OCI-LY7 (cell line): ENCODE results near the gene MBNL3. TPM values are rescaled to one million over a fixed set of nuclear protein-coding genes. Genes with fewer than 3 reads are reported as not detected.

Experiments
- BruUV-seq: library from RNA; stranded (reverse); fragments of 400-500 nt; replicated peaks from 2 replicates; lab custom pipeline; 2021; lab: Mats Ljungman, UMichigan
- CTCF ChIA-PET: fragments of 300-600 bp; sonication (Branson Sonifier 250); formaldehyde crosslinking; loops from one replicate; lab custom pipeline; 2022; ENCODE audit warnings: antibody characterized with exemption; ENCODE audit not compliant: unreplicated experiment; lab: Charles Lee
- POLR2A ChIA-PET: fragments of 300-600 bp; sonication (Branson Sonifier 250); formaldehyde crosslinking; loops from one replicate; lab custom pipeline; 2022; ENCODE audit warnings: antibody characterized with exemption; lab: Charles Lee
- DNase-seq: peaks from one replicate; pipeline ENCODE4 v3.0.0-alpha.2; 2015; ENCODE audit warnings: low spot score
- H2AFZ ChIP-seq: fragments of 200-600 bp; sonication (generic), shearing (Covaris generic); 2 replicates; pipeline ENCODE4 v1.6.1; 2014; ENCODE audit warnings: mild to moderate bottlenecking, antibody characterized with exemption, low read length, moderate library complexity
- H3K27ac ChIP-seq: fragments of 200-600 bp; sonication (generic); 2 replicates; pipeline ENCODE4 v1.5.1; 2014; ENCODE audit warnings: mixed run types, low read depth, mild to moderate bottlenecking, moderate library complexity, low read length, inconsistent platforms; ENCODE audit not compliant: poor library complexity, severe bottlenecking
- H3K36me3 ChIP-seq: fragments of 200-600 bp; sonication (generic); 2 replicates; pipeline ENCODE4 v1.6.1; 2014; ENCODE audit warnings: mild to moderate bottlenecking, antibody characterized with exemption, low read length, moderate library complexity, mixed read lengths; ENCODE audit not compliant: insufficient read depth
- H3K4me1 ChIP-seq: fragments of 200-600 bp; sonication (generic); 2 replicates; pipeline ENCODE4 v1.5.1; 2014; ENCODE audit warnings: mild to moderate bottlenecking, low read length; ENCODE audit not compliant: insufficient read depth, poor library complexity, severe bottlenecking
- H3K4me2 ChIP-seq: fragments of 200-600 bp; sonication (generic); 2 replicates; pipeline ENCODE4 v1.6.1; 2014; ENCODE audit warnings: mild to moderate bottlenecking, low read length
- H3K4me3 ChIP-seq: fragments of 200-600 bp; sonication (generic); 2 replicates; pipeline ENCODE4 v1.5.1; 2014; ENCODE audit warnings: mild to moderate bottlenecking, low read depth, low read length; ENCODE audit not compliant: poor library complexity, severe bottlenecking
- H3K79me2 ChIP-seq: fragments of 200-600 bp; sonication (generic); 2 replicates; pipeline ENCODE4 v1.6.1; 2016; ENCODE audit warnings: low read depth, mild to moderate bottlenecking, low read length, moderate library complexity, mixed read lengths; ENCODE audit not compliant: insufficient read depth
- H3K9me2 ChIP-seq: fragments of 200-600 bp; sonication (generic); 2 replicates; pipeline ENCODE4 v1.6.1; 2016; ENCODE audit warnings: mild to moderate bottlenecking, low read length, mixed read lengths; ENCODE audit not compliant: insufficient read depth
- H3K9me3 ChIP-seq: fragments of 200-600 bp; sonication (generic); 2 replicates; pipeline ENCODE4 v1.6.1; 2014; ENCODE audit warnings: mild to moderate bottlenecking, mixed run types, low read length, mixed read lengths
- H4K20me1 ChIP-seq: fragments of 200-600 bp; sonication (generic); 2 replicates; pipeline ENCODE4 v1.6.1; 2014; ENCODE audit warnings: mild to moderate bottlenecking, antibody characterized with exemption, low read length, moderate library complexity, mixed read lengths; ENCODE audit not compliant: insufficient read depth
- CTCF ChIP-seq: fragments of 200-600 bp; sonication (generic); conservative IDR thresholded peaks from 2 replicates; pipeline ENCODE4 v1.5.1; 2014; ENCODE audit warnings: mild to moderate bottlenecking, antibody characterized with exemption, low read length, moderate library complexity, mixed read lengths
- EZH2phosphoT487 ChIP-seq: fragments of 200-600 bp; sonication (generic); IDR thresholded peaks from 2 replicates; pipeline ENCODE4 v1.6.1; 2018; ENCODE audit warnings: low read depth, borderline replicate concordance, mild to moderate bottlenecking, mixed run types, antibody characterized with exemption, low read length, moderate library complexity, mixed read lengths
- intact Hi-C: fragments of 100-400 bp; cut with micrococcal nuclease; formaldehyde crosslinking; loops from one replicate; pipeline ENCODE4 v1.10.0; 2022; ENCODE audit not compliant: unreplicated experiment
- total RNA-seq, 2 experiments: library from RNA; depleted of rRNA in 1 of 2; stranded (reverse); fragments of >200 nt in 1 of 2; shearing (Covaris generic) in 1 of 2; gene quantifications; 2 replicates each; pipeline ENCODE4 v1.2.3, GENCODE V29; 2014 to 2022

MBNL3 gene
- total RNA-seq, 2 experiments from 2014 or later: 39.4 to 73.9 TPM

DNA sequence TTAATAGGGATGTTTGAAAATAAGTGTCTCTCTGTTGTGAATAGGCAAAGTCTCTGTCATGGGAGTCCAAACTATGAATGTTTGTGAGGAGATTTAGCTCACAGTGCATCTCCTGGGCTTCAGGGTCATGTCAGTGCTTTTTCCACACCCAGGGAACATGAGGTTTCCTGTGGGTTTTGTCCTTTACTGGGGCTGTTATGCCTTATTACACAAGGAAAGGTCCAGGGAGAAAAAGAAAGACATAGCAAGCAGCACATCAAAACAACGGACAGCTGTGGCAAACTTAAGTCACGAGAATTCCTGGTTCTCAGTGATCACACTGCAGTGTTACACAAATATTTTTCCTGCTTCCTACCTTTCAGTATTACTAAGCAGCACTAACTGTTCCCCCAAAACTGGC, 99.4 kb downstream of the MBNL3 start:
- no peak for DNase-seq
- no peak overlapping the region for H2AFZ ChIP-seq
- CTCF ChIA-PET: no interaction called here
- POLR2A ChIA-PET: no interaction called here
- H3K79me2 ChIP-seq: no peaks in the 10 kb centered on the region
- H3K9me2 ChIP-seq: no peaks in the 10 kb centered on the region
- no peak overlapping the region for H3K27ac ChIP-seq
- no peak overlapping the region for H3K4me3 ChIP-seq
- BruUV-seq: no TSS peak
- no peaks in the 10 kb centered on the region for H4K20me1 ChIP-seq
- H3K4me2 ChIP-seq: no peak overlapping the region
- no peaks in the 10 kb centered on the region for H3K4me1 ChIP-seq
- intact Hi-C loops: no loop called here
- H3K9me3 ChIP-seq: no peaks in the 10 kb centered on the region
- TF ChIP-seq EZH2phosphoT487: no peak
- TF ChIP-seq CTCF: no peak
- H3K36me3 ChIP-seq: peaks cover 40% of the 10 kb centered on the region

DNA sequence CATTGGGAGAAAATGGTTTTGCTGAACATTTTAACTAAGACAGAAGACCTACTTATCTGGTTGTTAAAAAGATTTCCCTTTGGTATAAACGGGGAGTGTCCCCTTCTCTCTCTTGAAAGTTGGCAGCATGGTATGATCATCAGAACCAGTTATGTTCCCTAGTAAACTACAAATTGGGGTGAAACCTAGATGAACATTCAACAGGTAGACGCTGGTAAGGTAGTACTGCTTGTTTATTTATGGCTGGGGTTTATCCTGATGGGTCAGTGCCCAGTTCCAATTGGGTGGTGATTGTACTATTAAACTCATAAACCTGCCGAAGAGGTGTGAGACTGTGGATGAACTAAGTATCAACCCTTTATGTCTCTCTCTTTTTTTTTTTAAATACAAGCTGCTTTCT, 100.5 kb downstream of the MBNL3 start:
- H3K4me3 ChIP-seq: no peak overlapping the region
- ChIA-PET CTCF (no interaction called here), POLR2A (interaction anchor here (0.5 to 0.6 kb wide), 2 partner anchors 34 to 194 kb away, joined by 3 read pairs; no protein-coding TSS in a partner anchor)
- H3K79me2 ChIP-seq: no peaks in the 10 kb centered on the region
- no peak for DNase-seq
- intact Hi-C loops: no loop called here
- BruUV-seq: no TSS peak
- no peaks in the 10 kb centered on the region for H4K20me1 ChIP-seq
- peaks cover 43% of the 10 kb centered on the region for H3K36me3 ChIP-seq
- H3K9me2 ChIP-seq: no peaks in the 10 kb centered on the region
- no peaks in the 10 kb centered on the region for H3K9me3 ChIP-seq
- H3K27ac ChIP-seq: no peak overlapping the region
- H3K4me1 ChIP-seq: no peaks in the 10 kb centered on the region
- TF ChIP-seq EZH2phosphoT487 (no peak), CTCF (no peak)
- no peak overlapping the region for H3K4me2 ChIP-seq
- no peak overlapping the region for H2AFZ ChIP-seq

- H3K4me2 ChIP-seq: no peak overlapping the region
- CTCF ChIA-PET: no interaction called here
- H4K20me1 ChIP-seq: no peaks in the 10 kb centered on the region
- intact Hi-C loops: no loop called here
- TF ChIP-seq CTCF: no peak
- TF ChIP-seq EZH2phosphoT487: no peak
- no peaks in the 10 kb centered on the region for H3K79me2 ChIP-seq
- H3K9me3 ChIP-seq: no peaks in the 10 kb centered on the region
- H3K36me3 ChIP-seq: peaks cover 46% of the 10 kb centered on the region
- no TSS peak for BruUV-seq
- no peaks in the 10 kb centered on the region for H3K9me2 ChIP-seq
- no peak overlapping the region for H3K27ac ChIP-seq
- no peak overlapping the region for H2AFZ ChIP-seq
- POLR2A ChIA-PET: interaction anchor here (0.6 kb wide), 1 partner anchor 152 kb away, joined by 7 read pairs; no protein-coding TSS in a partner anchor
- H3K4me3 ChIP-seq: no peak overlapping the region
- H3K4me1 ChIP-seq: no peaks in the 10 kb centered on the region
- DNase-seq: no peak
Measured at GRCh38 chrX:132384301-132384700, 104.5 kb downstream of the MBNL3 start.
